NCI-H526 (cell line): ENCODE results near the gene PABPC1L2B.
"Not testable (repeated sequence)": the region's sequence is repeated elsewhere in the genome, so short reads cannot be mapped to it uniquely, and the experiment has no call there.

Source experiments
- DNase-seq, 2 experiments: peaks; one replicate each; lab custom pipeline; 2025; lab: John Stamatoyannopoulos, UW

Gene PABPC1L2B

GRCh38 chrX:73002733-73003132 is at the start of gene PABPC1L2B:
PABPC1L2B (plus strand) TSS chrX:73002939; CDS start chrX:73003643, 704 bp downstream.
- not testable (repeated sequence) for DNase-seq

- not testable (repeated sequence) for DNase-seq
Measured at GRCh38 chrX:72959971-72960370, 42.8 kb upstream of the PABPC1L2B start.

GRCh38 chrX:72971859-72972258 is 30.9 kb upstream of the PABPC1L2B start:
- DNase-seq: not testable (repeated sequence)

- DNase-seq: not testable (repeated sequence)
Measured at GRCh38 chrX:72974885-72975284, 27.9 kb upstream of the PABPC1L2B start.

GRCh38 chrX:72980894-72981469 is 21.8 kb upstream of the PABPC1L2B start:
- not testable (repeated sequence) for DNase-seq

GRCh38 chrX:73004032-73004431 is 1.3 kb downstream of the PABPC1L2B start:
- not testable (repeated sequence) for DNase-seq

- DNase-seq: no peak
Measured at GRCh38 chrX:73021361-73022092, 18.8 kb downstream of the PABPC1L2B start.

- DNase-seq: not testable (repeated sequence)
Measured at GRCh38 chrX:73022093-73022445, 19.3 kb downstream of the PABPC1L2B start.

GRCh38 chrX:73028876-73029275 is 26.1 kb downstream of the PABPC1L2B start:
- DNase-seq: no peak
